Measurements from ENCODE around the gene NFKBIE. TPM values are rescaled to one million over a fixed set of nuclear protein-coding genes. Genes with fewer than 3 reads are reported as not detected.
"Not testable (repeated sequence)": the region's sequence is repeated elsewhere in the genome, so short reads cannot be mapped to it uniquely, and the experiment has no call there.

The NFKBIE gene
- 10 to 100 TPM in 1 of 6 donors, 1 to 10 TPM in 5; 2.5 to 16.9 (median 5.5) TPM for total RNA-seq
- polyA plus RNA-seq = 10 to 100 TPM; 10.1 to 12.1 TPM

DNA sequence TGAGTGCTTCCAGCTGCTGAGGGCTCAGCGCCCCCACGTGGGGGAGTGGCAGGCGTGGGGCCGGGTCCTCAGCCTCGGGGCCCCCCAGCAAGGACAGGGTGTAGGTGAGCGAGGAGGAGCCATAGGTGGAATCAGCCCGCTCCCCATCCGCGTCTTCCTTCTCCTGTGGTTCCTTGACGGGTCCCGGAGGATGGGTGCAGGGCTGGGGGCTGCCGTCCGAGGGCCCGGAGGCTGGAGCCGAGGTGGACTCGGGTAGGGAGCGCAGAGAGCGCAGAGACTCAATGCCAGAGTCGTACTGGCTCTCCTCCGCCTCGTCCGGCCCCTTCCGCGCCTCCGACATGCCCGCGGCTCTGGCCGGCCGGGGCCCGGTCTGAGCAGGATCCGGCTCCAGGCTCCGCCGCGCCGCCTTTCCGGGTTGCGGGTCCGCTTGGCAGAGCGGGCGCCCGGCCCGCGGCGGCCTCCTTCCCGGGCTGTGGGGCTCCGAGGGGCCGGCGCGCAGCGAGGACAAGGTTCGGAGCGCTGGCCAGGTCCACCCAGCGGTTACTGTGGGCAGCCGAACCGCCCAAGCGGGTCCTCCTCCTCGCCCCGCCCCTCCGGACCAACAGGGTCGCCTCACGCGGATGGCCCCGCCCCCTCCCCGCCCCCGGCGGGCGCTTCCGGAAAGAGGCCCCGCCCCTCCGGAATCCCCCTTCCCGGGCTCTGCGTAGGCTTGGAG, at the start of gene NFKBIE:
Gene NFKBIE (minus strand): TSS at position 545 of the 715 bp plus-strand sequence. CDS start 205 bp downstream, at position 340.
- DNase-seq (peak; percentile 94 to 99 (median 96)), FAIRE-seq (no peak), ATAC-seq (peak; percentile 87 to 92 (median 88))
- peak within 1 kb of the TSS; percentile 48 to 87 (median 78) for H3K27ac ChIP-seq
- 0 to 1% methylated on average over 42 to 72 of the region's 72 CpGs for WGBS, 2 donors
- peaks cover 0 to 21% (median 4%) of the 10 kb centered on the region in 3 donors for H3K4me1 ChIP-seq
- H3K36me3 ChIP-seq = peaks cover 0 to under 1% (median 0%) of the 10 kb centered on the region in 3 donors
- H3K4me3 ChIP-seq = peak within 1 kb of the TSS; percentile 45 to 93 (median 80)
- no peaks in the 10 kb centered on the region for H3K9me3 ChIP-seq
- H3K27me3 ChIP-seq = no peaks in the 10 kb centered on the region
- intact Hi-C loops (cut with DNase I) = loop anchor here in 2 of 3 donors (5.0 kb wide), 2 partner anchors 67 to 72 kb away; no protein-coding TSS in a partner anchor
- TF ChIP-seq CTCF (IDR thresholded peaks at IDR 0.05) = peak in 1 of 4 donors; percentile 6

DNA sequence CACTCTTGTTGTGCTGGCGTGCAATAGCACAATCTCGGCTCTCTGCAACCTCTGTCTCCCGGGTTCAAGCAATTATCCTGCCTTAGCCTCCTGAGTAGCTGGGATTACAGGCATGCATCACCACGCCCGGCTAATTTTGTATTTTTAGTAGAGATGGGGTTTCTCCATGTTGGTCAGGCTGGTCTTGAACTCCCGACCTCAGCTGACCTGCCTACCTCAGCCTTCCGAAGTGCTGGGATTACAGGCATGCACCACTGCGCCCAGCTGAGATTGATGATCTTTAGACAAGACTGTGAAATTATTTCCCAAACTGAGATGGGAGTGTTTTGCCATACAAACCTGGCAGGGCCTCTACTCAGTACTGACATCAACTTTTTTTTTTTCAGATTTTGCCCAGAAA, 49.3 kb upstream of the NFKBIE start:
- DNase-seq; H3K9me3 ChIP-seq; FAIRE-seq; ATAC-seq; H3K4me3 ChIP-seq; H3K27ac ChIP-seq; H3K27me3 ChIP-seq; H3K4me1 ChIP-seq; intact Hi-C loops (cut with DNase I): not testable (repeated sequence)
- peaks cover 0 to 14% (median 0%) of the 10 kb centered on the region in 3 donors for H3K36me3 ChIP-seq
- WGBS, 2 donors = 77 to 81% methylated on average over 8 of the region's 8 CpGs

DNA sequence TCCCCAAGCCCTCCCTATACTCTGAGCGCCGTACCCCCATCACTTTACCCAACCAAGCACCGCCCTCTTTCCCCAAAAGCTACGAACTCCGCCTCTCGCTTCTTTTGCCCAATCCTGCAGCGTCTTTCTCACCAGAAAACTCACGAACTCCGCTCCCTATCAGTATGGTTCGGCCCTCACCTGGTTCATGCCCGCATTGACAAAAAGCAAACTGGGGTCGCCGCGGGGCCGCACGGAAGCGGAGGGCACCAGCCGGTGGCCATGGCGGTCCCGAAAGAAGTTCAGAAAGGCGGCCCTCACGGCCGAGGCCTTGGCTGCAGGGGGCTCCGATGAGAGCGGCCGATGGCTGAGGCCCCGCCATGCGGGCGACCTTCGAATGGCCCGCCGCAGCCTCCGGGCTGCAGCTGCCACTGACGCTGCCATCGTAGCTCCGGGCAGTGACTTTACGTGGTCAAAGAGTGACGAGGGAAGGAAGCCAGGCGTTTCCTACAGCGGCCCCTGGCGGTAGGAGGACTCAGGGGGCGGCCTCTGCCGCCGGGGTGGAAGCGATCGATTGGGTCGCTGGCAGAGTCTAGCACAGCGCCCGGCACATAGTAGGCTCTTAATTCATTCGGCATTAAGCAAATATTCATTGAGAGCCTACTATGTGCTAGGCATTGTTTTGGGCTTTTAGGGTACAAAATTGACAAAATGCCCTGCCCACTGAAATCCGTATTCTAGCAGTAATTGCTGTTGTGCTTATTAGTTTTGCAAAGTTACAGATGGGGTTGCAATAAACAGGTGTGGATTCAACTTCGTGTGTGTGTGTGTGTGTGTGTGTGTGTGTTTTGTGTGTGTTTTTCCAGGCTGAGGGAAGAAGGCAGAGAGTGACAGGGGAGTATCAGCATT, 47.8 kb upstream of the NFKBIE start, which contains the start of gene AARS2:
Gene AARS2 (minus strand): TSS at position 447 of the 888 bp plus-strand sequence. CDS start 24 bp downstream, at position 423.
- H3K4me1 ChIP-seq = peaks cover 0 to 5% (median 0%) of the 10 kb centered on the region in 3 donors
- H3K27ac ChIP-seq = peak within 1 kb of the TSS in 2 of 4 donors; percentile 33 to 71
- H3K36me3 ChIP-seq = peaks cover 0 to 24% (median 0%) of the 10 kb centered on the region in 3 donors
- intact Hi-C loops (cut with DNase I) = no loop called here
- DNase-seq (peak; percentile 84 to 96 (median 90)), FAIRE-seq (no peak), ATAC-seq (peak; percentile 96 to 100 (median 99))
- peak; percentile 97 to 98 (median 98) for TF ChIP-seq CTCF (IDR thresholded peaks at IDR 0.05)
- WGBS, 2 donors = 2% methylated on average over 52 of the region's 52 CpGs
- H3K27me3 ChIP-seq = no peaks in the 10 kb centered on the region
- peak within 1 kb of the TSS; percentile 54 to 100 (median 79) for H3K4me3 ChIP-seq
- no peaks in the 10 kb centered on the region for H3K9me3 ChIP-seq

DNA sequence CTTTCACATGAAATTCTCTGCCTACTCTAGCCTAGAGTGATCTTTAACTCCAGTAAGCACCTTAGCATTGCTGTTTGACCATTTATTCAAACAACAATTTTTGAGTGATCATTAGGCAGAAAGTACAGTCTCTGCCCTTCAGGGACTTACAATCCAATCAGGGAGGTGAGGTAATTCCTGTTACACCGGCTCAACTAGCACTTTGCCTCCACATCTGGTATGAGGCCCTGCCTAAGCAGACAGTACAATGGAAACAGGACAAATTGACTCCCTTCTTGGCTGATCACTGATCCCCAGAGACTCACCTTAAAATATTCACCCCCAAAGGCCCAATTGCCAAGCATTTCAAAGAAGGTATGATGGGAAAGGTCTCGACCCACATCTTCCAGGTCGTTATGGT, 46.4 kb upstream of the NFKBIE start:
- intact Hi-C loops (cut with DNase I) = no loop called here
- TF ChIP-seq CTCF (IDR thresholded peaks at IDR 0.05) = no peak
- Histone ChIP-seq H3K9me3 (no peaks in the 10 kb centered on the region), H3K36me3 (peaks cover 0 to 24% (median 0%) of the 10 kb centered on the region in 3 donors), H3K27ac (no peak overlapping the region), H3K4me1 (peaks cover 0 to 5% (median 0%) of the 10 kb centered on the region in 3 donors), H3K4me3 (peak overlapping the region in 1 of 4 donors; percentile 76), H3K27me3 (no peaks in the 10 kb centered on the region)
- ATAC-seq (no peak), DNase-seq (no peak), FAIRE-seq (no peak)
- WGBS, 2 donors = 79% methylated on average over 3 of the region's 3 CpGs

GRCh38 chr6:44311304-44311703, 46.0 kb upstream of the NFKBIE start:
- FAIRE-seq = no peak
- 36 to 94% methylated on average over 2 of the region's 2 CpGs for WGBS, 2 donors

More at GRCh38 chr6:44311304-44311703, 46.0 kb upstream of the NFKBIE start:
- intact Hi-C loops (cut with DNase I) = no loop called here
- no peak overlapping the region for H3K4me3 ChIP-seq
- H3K4me1 ChIP-seq = peaks cover 0 to 5% (median 0%) of the 10 kb centered on the region in 3 donors
- H3K27ac ChIP-seq = no peak overlapping the region
- ATAC-seq (no peak), DNase-seq (no peak)
- no peaks in the 10 kb centered on the region for H3K27me3 ChIP-seq
- no peak for TF ChIP-seq CTCF (IDR thresholded peaks at IDR 0.05)
- no peaks in the 10 kb centered on the region for H3K9me3 ChIP-seq
- H3K36me3 ChIP-seq = peaks cover 0 to 24% (median 0%) of the 10 kb centered on the region in 3 donors
